GM12878 (cell line): ENCODE data around the gene PDRG1. TPM values are rescaled to one million over a fixed set of nuclear protein-coding genes. Genes with fewer than 3 reads are reported as not detected.

ENCODE experiments used
- ATAC-seq: fragments of 200-7000 bp; cut with Tn5 transposase; 3 replicates; pipeline ENCODE4 v1.9.1; 2020; ENCODE audit warnings: mild to moderate bottlenecking, moderate library complexity
- BruUV-seq: library from RNA; stranded (reverse); fragments of 400-500 nt; replicated peaks from 2 replicates; lab custom pipeline; 2021; lab: Mats Ljungman, UMichigan
- CTCF ChIA-PET: fragments of 300-600 bp; sonication (Branson Sonifier 250); formaldehyde crosslinking; extraction: SDS; loops from one replicate; lab custom pipeline; 2021; ENCODE audit warnings: inconsistent platforms; lab: Yijun Ruan, JAX
- POLR2A ChIA-PET: fragments of 350-600 bp; formaldehyde crosslinking; extraction: SDS; loops from one replicate; lab custom pipeline; 2021; ENCODE audit warnings: inconsistent platforms; lab: Charles Lee
- RAD21 ChIA-PET: fragments of 300-600 bp; sonication (Branson Sonifier 250); formaldehyde crosslinking; loops from one replicate; lab custom pipeline; 2023; ENCODE audit warnings: antibody characterized with exemption; ENCODE audit not compliant: unreplicated experiment; lab: Charles Lee
- SMC1A ChIA-PET: fragments of 300-600 bp; sonication (Branson Sonifier 250); formaldehyde crosslinking; loops from one replicate; lab custom pipeline; 2023; ENCODE audit not compliant: unreplicated experiment, uncharacterized antibody; lab: Charles Lee
- DNase-seq: peaks from one replicate; pipeline ENCODE4 v3.0.0-alpha.2; 2011; ENCODE audit warnings: low read depth, low spot score
- FAIRE-seq: peaks from 3 replicates; lab custom pipeline; 2011; peaks lifted over from hg19 to GRCh38; lab: Jason Lieb, UNC
- H2AFZ ChIP-seq: 2 replicates; pipeline ENCODE4 v1.6.0; 2011; ENCODE audit warnings: low read depth, low read length, control low read depth; ENCODE audit not compliant: control insufficient read depth
- H3K27ac ChIP-seq: 2 replicates; pipeline ENCODE4 v1.5.1; 2011; ENCODE audit warnings: control low read depth; ENCODE audit not compliant: control insufficient read depth, insufficient read depth
- H3K27me3 ChIP-seq, 2 experiments: replicated peaks in 1 of 2; 2 replicates each; pipeline versions ENCODE4 v1.6.0 to v1.6.1; 2011; ENCODE audit warnings: low read length in 1 of 2; ENCODE audit not compliant: control insufficient read depth in 2 of 2, insufficient read depth in 2 of 2
- H3K36me3 ChIP-seq, 2 experiments: 2 replicates each; pipeline ENCODE4 v1.5.1; 2011; ENCODE audit warnings: low read length in 1 of 2; ENCODE audit not compliant: control insufficient read depth in 2 of 2, insufficient read depth in 2 of 2
- H3K4me1 ChIP-seq: 2 replicates; pipeline ENCODE4 v1.6.1; 2011; ENCODE audit warnings: mild to moderate bottlenecking, low read length, moderate library complexity, mixed read lengths; ENCODE audit not compliant: control insufficient read depth, insufficient read depth
- H3K4me2 ChIP-seq: 2 replicates; pipeline ENCODE4 v1.6.0; 2011; ENCODE audit warnings: control low read depth; ENCODE audit not compliant: control insufficient read depth, insufficient read depth
- H3K4me3 ChIP-seq: fragments of 200-600 bp; sonication (generic); 2 replicates; pipeline ENCODE4 v1.5.1; 2016
- H3K79me2 ChIP-seq: 2 replicates; pipeline ENCODE4 v1.6.0; 2011; ENCODE audit warnings: low read length; ENCODE audit not compliant: control insufficient read depth, insufficient read depth
- H3K9ac ChIP-seq: 2 replicates; pipeline ENCODE4 v1.8.0; 2011; ENCODE audit warnings: low read length, control low read depth, mixed read lengths; ENCODE audit not compliant: control insufficient read depth, insufficient read depth
- H3K9me3 ChIP-seq: replicated peaks from 3 replicates; pipeline ENCODE4 v1.5.1; 2011; ENCODE audit warnings: mild to moderate bottlenecking, low read length; ENCODE audit not compliant: control insufficient read depth, insufficient read depth
- H4K20me1 ChIP-seq: 2 replicates; pipeline ENCODE4 v1.6.0; 2011; ENCODE audit not compliant: control insufficient read depth, insufficient read depth
- ATF2 ChIP-seq: IDR thresholded peaks from 2 replicates; pipeline ENCODE4 v1.6.1; 2012; ENCODE audit warnings: low read length, inconsistent platforms
- BCL11A ChIP-seq: IDR thresholded peaks from 2 replicates; pipeline ENCODE4 v1.6.1; 2011; ENCODE audit warnings: low read depth, low read length
- CEBPZ ChIP-seq: fragments of 150-350 bp; IDR thresholded peaks from 2 replicates; pipeline ENCODE4 v1.6.1; 2016; ENCODE audit warnings: low read depth, low read length
- CUX1 ChIP-seq: IDR thresholded peaks from 2 replicates; pipeline ENCODE4 v1.6.1; 2012; ENCODE audit warnings: improper control_type of control experiment, low read depth, low read length; ENCODE audit not compliant: insufficient replicate concordance
- FOS ChIP-seq: IDR thresholded peaks from 3 replicates; pipeline ENCODE4 v1.6.1; 2011; ENCODE audit warnings: borderline replicate concordance; ENCODE audit not compliant: insufficient read length; ENCODE audit errors: extremely low read depth
- GABPA ChIP-seq: IDR thresholded peaks from 2 replicates; pipeline ENCODE4 v1.6.1; 2014; ENCODE audit warnings: antibody characterized with exemption, low read depth, mild to moderate bottlenecking, inconsistent platforms
- HCFC1 ChIP-seq: fragments of 150-350 bp; IDR thresholded peaks from 2 replicates; pipeline ENCODE4 v1.6.1; 2014; ENCODE audit warnings: low read length
- IRF4 ChIP-seq: IDR thresholded peaks from 2 replicates; pipeline ENCODE4 v1.6.1; 2011; ENCODE audit warnings: low read depth, low read length
- MEF2B ChIP-seq: fragments of 450-650 bp; IDR thresholded peaks from 2 replicates; pipeline ENCODE4 v1.6.1; 2018; ENCODE audit warnings: mild to moderate bottlenecking, moderate library complexity; ENCODE audit not compliant: partially characterized antibody, poor library complexity, severe bottlenecking
- MYC ChIP-seq: IDR thresholded peaks from 2 replicates; pipeline ENCODE4 v1.6.1; 2011; ENCODE audit warnings: mild to moderate bottlenecking, low read length, moderate library complexity, inconsistent platforms; ENCODE audit not compliant: insufficient read depth, insufficient replicate concordance, insufficient read length, severe bottlenecking
- PML ChIP-seq: IDR thresholded peaks from 2 replicates; pipeline ENCODE4 v1.6.1; 2012; ENCODE audit warnings: low read length, inconsistent platforms
- POLR2A ChIP-seq: IDR thresholded peaks from 2 replicates; pipeline ENCODE4 v1.6.1; 2011; ENCODE audit warnings: low read depth, mild to moderate bottlenecking, low read length
- TCF3 ChIP-seq: IDR thresholded peaks from 2 replicates; pipeline ENCODE4 v1.6.1; 2012; ENCODE audit warnings: low read depth, mild to moderate bottlenecking, low read length, borderline replicate concordance; ENCODE audit not compliant: insufficient read depth
- WRNIP1 ChIP-seq: IDR thresholded peaks from 2 replicates; pipeline ENCODE4 v1.6.1; 2011; ENCODE audit warnings: low read depth, low read length, improper control_type of control experiment, borderline replicate concordance
- YBX1 ChIP-seq: fragments of 450-650 bp; IDR thresholded peaks from 2 replicates; pipeline ENCODE4 v1.6.1; 2016; ENCODE audit warnings: antibody characterized with exemption
- ZNF207 ChIP-seq: fragments of 450-650 bp; IDR thresholded peaks from 2 replicates; pipeline ENCODE4 v1.6.1; 2014; ENCODE audit warnings: antibody characterized with exemption, mild to moderate bottlenecking, borderline replicate concordance
- ZNF622 ChIP-seq: fragments of 450-650 bp; IDR thresholded peaks from 2 replicates; pipeline ENCODE4 v1.6.1; 2017; ENCODE audit warnings: mild to moderate bottlenecking, inconsistent platforms
- WGBS: methylation state at CpG from one replicate; pipeline ENCODE4 v1.1.6; 2016; ENCODE audit warnings: low lambda C conversion rate; ENCODE audit not compliant: insufficient replicate concordance, insufficient coverage; ENCODE audit errors: missing lambda C conversion rate; 5-methylcytosine and 5-hydroxymethylcytosine counted together
- in situ Hi-C: fragments of 300-500 bp; cut with MboI; formaldehyde crosslinking; loops from 9 replicates; pipeline ENCODE4 v1.14.3; 2018; ENCODE audit warnings: mixed read lengths
- intact Hi-C: fragments of 100-400 bp; cut with micrococcal nuclease; formaldehyde crosslinking; loops from one replicate; pipeline ENCODE4 v1.14.2; 2022; ENCODE audit not compliant: unreplicated experiment
- polyA plus RNA-seq, 11 experiments: library from polyadenylated mRNA; depleted of rRNA in 4 of 11; unstranded in 6 of 11; stranded (reverse) in 5 of 11; fragments of >200 nt; fragmentation: Nextera tagmentation in 4 of 11; fragmentation: Illumina TruSeq in 1 of 11; extraction: Ambion mirVana in 4 of 11; extraction: Trizol in 1 of 11; gene quantifications; 1 replicate in 1 of 11; 2 replicates in 10 of 11; pipeline versions ENCODE4 v1.2.1 to v1.2.3, GENCODE V29; 2011 to 2016; ENCODE audit warnings: inconsistent platforms in 2 of 11, missing spikeins in 2 of 11, low read depth in 1 of 11
- total RNA-seq, 4 experiments: library from RNA; depleted of rRNA in 3 of 4; stranded (reverse); fragments of >200 nt in 3 of 4; fragmentation: Illumina TruSeq in 1 of 4; extraction: Trizol in 1 of 4; gene quantifications; 2 replicates each; pipeline versions ENCODE4 v1.2.1 to v1.2.3, GENCODE V29; 2013 to 2021

The PDRG1 gene
- total and polyA plus RNA-seq, 10 of the 15 experiments (the other 5 are each of a cell fraction or from before 2014, with no cell fraction given) = 11.1 to 55.8 (median 23.3) TPM

- in situ Hi-C loops = no loop called here
- Histone ChIP-seq H2AFZ (no peak overlapping the region), H3K9me3 (no peaks in the 10 kb centered on the region), H3K79me2 (no peaks in the 10 kb centered on the region), H3K36me3 (no peaks in the 10 kb centered on the region), H3K9ac (no peak overlapping the region), H3K4me3 (no peak overlapping the region), H3K4me1 (peaks cover 11% of the 10 kb centered on the region), H3K27me3 (no peaks in the 10 kb centered on the region), H3K27ac (no peak overlapping the region), H3K4me2 (no peak overlapping the region), H4K20me1 (no peaks in the 10 kb centered on the region)
- ATAC-seq (no peak), FAIRE-seq (no peak), DNase-seq (no peak)
- ChIA-PET POLR2A (no interaction called here), RAD21 (interaction anchor here (1.0 kb wide), 1 partner anchor 31 kb away, joined by 3 read pairs; no protein-coding TSS in a partner anchor), CTCF (no interaction called here), SMC1A (no interaction called here)
- intact Hi-C loops = no loop called here
- BruUV-seq = no TSS peak
- 86% methylated on average over 9 of the region's 9 CpGs for WGBS
- no peak for TF ChIP-seq CUX1
- no peak for TF ChIP-seq HCFC1
- no peak for TF ChIP-seq MEF2B
- no peak for TF ChIP-seq PML
- no peak for TF ChIP-seq CEBPZ
- TF ChIP-seq FOS = no peak
- no peak for TF ChIP-seq TCF3
- TF ChIP-seq MYC = no peak
- TF ChIP-seq YBX1 = no peak
- no peak for TF ChIP-seq WRNIP1
- no peak for TF ChIP-seq IRF4
- no peak for TF ChIP-seq GABPA
- no peak for TF ChIP-seq ATF2
- no peak for TF ChIP-seq BCL11A
- no peak for TF ChIP-seq ZNF207
- TF ChIP-seq ZNF622 = no peak
- no peak for TF ChIP-seq POLR2A
Measured at GRCh38 chr20:31925631-31926030, 26.2 kb downstream of the PDRG1 start.
